ENCODE data around the gene KIF6. TPM values are rescaled to one million over a fixed set of nuclear protein-coding genes. Genes with fewer than 3 reads are reported as not detected.

KIF6 gene, protein sequence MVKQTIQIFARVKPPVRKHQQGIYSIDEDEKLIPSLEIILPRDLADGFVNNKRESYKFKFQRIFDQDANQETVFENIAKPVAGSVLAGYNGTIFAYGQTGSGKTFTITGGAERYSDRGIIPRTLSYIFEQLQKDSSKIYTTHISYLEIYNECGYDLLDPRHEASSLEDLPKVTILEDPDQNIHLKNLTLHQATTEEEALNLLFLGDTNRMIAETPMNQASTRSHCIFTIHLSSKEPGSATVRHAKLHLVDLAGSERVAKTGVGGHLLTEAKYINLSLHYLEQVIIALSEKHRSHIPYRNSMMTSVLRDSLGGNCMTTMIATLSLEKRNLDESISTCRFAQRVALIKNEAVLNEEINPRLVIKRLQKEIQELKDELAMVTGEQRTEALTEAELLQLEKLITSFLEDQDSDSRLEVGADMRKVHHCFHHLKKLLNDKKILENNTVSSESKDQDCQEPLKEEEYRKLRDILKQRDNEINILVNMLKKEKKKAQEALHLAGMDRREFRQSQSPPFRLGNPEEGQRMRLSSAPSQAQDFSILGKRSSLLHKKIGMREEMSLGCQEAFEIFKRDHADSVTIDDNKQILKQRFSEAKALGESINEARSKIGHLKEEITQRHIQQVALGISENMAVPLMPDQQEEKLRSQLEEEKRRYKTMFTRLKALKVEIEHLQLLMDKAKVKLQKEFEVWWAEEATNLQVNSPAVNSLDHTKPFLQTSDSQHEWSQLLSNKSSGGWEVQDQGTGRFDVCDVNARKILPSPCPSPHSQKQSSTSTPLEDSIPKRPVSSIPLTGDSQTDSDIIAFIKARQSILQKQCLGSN
- 1 to 10 TPM in 1 of 4 donors, under 1 TPM in 3; 0.25 to 1.4 (median 0.43) TPM for total RNA-seq
- 0.43 TPM for polyA plus RNA-seq
- long read RNA-seq, donor 1, partial matches to known transcripts: 0 of 3 reads
- long read RNA-seq, donor 1, other reads (novel, unspliced or antisense): 3 of 3 reads
- long read RNA-seq, donor 2: 0 reads
- long read RNA-seq, donor 3: 0 reads
- long read RNA-seq, donor 4: 0 reads

DNA sequence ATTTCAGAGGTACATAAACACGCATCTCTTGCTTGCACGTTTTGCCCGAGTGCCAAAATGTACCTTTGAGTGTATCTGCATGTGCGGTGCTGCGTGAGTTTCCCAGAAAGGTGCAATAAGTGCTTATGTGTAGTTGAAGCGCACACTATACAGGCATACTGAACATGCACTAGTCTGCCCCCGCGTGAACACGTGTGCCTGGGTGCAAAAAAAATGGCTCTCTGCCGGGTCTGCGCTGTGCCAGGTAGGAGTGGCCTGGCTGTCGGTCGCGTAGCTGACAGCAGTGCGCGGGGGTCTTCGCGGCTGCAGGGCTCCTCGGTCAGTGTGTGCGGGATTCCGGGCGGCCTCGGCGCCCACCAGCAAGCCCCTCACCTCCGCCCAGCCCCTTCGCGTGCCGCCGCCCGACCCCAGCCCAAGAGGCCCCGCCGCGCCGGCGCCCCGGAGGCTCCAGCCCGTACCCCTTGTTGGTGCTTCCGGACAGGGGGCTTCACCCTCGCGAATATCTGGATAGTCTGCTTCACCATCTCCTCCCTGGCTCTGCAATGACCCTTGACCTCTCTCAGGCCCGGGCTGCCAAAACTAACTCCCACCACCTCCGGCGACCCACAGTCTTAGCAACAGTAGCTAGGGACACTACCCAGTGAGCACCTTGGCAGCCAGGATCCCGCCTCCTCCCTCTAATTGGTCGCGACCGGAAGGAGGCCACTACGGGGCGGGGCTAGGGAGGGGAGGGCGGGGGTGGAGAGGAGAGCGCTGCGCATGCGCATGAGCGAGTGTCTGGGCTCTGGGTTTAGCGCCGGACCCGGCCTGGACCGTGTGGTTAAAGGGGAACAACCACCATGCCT, at the start of gene KIF6:
Gene KIF6 (minus strand): TSS at position 622 of the 845 bp plus-strand sequence. CDS start 98 bp downstream, at position 524.
- ATAC-seq (peak; percentile 100), DNase-seq (peak; percentile 95 to 97 (median 97))
- Histone ChIP-seq H3K27me3 (ENCODE audit: control insufficient read depth, insufficient read depth) (no peaks in the 10 kb centered on the region), H3K4me3 (ENCODE audit: low read length) (peak within 1 kb of the TSS; percentile 72), H3K27ac (ENCODE audit: low read length) (no peak within 1 kb of the TSS), H3K9me3 (ENCODE audit: control insufficient read depth, low read length) (no peaks in the 10 kb centered on the region), H3K4me1 (ENCODE audit: control insufficient read depth, insufficient read depth, low read length) (no peaks in the 10 kb centered on the region)
- intact Hi-C loops (cut with DNase I): no loop called here
- 5% methylated on average over 58 of the region's 58 CpGs for WGBS

DNA sequence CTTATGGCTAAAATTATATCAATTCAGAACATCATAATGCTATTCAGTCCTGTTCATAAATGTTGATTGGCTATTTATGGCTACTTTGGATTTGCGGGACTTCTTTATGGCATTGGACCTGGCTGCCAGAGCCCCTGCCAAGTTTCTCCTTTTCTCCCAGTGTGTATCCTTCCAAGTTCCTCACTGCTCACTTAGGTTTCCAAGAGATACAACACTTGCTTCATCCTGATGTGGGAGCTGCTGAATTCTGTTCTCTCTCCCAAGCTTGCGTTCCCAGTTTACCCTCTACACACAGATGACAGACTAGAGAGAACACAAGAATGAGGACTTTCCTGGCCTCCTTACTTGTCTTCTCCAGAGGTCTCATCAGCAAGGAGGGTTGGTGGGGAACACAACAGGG, 48.6 kb upstream of the KIF6 start:
- Histone ChIP-seq H3K4me3 (ENCODE audit: low read length) (no peak overlapping the region), H3K4me1 (ENCODE audit: control insufficient read depth, insufficient read depth, low read length) (peaks cover 4% of the 10 kb centered on the region), H3K27ac (ENCODE audit: low read length) (no peak overlapping the region), H3K9me3 (ENCODE audit: control insufficient read depth, low read length) (no peaks in the 10 kb centered on the region), H3K27me3 (ENCODE audit: control insufficient read depth, insufficient read depth) (no peaks in the 10 kb centered on the region)
- DNase-seq (no peak), ATAC-seq (no peak)
- 67% methylated on average over 2 of the region's 2 CpGs for WGBS
- intact Hi-C loops (cut with DNase I): no loop called here

DNA sequence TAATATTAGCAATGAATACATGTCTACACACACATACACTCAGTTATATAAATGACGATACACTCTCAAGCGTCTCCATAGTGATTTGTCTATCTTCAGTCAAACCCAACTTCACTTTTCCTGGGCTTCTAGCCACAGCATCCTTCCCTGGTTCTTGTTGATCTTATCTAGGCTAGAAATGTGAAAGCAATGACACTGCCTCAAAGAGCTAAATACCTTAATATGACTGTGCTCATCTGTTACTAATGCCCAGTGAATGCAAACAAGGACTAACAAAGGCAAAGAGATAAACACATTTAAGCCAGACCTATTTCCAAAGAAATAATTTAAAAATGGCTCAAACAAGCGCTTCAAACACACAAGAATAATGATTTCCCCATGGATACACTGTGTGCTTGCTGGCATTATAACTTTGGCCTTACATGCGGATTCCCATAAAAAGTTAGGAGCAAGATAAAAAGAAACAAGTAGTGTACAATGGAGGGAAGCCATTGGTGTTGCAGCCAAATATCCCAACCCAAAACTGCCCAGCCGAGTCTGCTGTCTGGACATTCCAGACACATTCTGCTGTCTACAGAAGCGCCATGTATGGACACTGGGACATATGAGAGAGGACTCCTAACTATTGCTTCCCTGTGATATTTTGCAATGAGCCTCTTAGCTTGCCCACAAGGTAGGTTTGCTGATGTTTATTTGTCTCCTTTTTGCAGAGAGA, 47.5 kb upstream of the KIF6 start:
- DNase-seq (peak in 1 of 3 donors; percentile 40), ATAC-seq (peak; percentile 26 to 72)
- WGBS: 47% methylated on average over 6 of the region's 6 CpGs
- Histone ChIP-seq H3K9me3 (ENCODE audit: control insufficient read depth, low read length) (no peaks in the 10 kb centered on the region), H3K27ac (ENCODE audit: low read length) (no peak overlapping the region), H3K4me3 (ENCODE audit: low read length) (no peak overlapping the region), H3K27me3 (ENCODE audit: control insufficient read depth, insufficient read depth) (no peaks in the 10 kb centered on the region), H3K4me1 (ENCODE audit: control insufficient read depth, insufficient read depth, low read length) (peaks cover 2% of the 10 kb centered on the region)
- intact Hi-C loops (cut with DNase I): no loop called here

DNA sequence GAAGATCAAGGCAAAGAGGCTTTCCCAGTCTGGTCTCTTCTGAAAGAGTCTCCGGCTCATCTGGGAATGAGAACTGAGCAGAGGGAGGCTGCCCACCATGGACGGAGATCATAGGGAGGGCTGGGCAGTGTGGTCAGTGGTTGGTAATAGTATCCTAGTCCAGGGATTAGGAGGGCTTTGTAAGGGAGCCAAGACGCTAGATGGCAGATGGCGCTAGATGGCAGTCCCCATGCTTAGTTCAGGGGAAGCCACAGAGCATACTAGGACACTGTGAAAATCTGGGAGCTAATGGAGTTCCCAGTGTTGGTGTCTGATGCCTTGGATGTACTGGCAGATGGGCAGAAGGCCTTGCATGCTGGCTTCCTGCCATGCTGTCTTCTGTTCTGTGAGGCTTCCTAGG, 45.2 kb upstream of the KIF6 start:
- WGBS: 82% methylated on average over 4 of the region's 4 CpGs

DNA sequence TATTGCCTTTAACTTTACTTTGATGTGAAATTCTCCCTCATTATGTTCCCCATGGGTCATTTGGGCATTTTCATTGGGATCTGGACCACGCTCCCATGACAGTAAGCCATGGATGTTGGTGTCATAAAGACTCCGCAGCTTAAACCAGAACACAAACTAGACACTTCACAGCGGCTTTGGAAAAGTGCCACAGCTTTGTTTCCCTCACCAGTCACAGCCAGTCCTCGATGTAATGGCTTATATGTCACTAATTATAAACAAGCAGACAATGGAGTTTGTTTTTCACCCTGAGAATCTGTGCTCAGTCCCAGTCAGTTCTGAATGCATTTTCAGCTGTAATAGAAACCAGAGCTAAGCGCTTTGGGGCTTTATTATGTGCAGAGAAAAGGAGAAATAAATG, 43.8 kb upstream of the KIF6 start:
- 86% methylated on average over 5 of the region's 5 CpGs for WGBS
- H3K27me3 ChIP-seq (ENCODE audit: control insufficient read depth, insufficient read depth): no peaks in the 10 kb centered on the region
- H3K4me3 ChIP-seq (ENCODE audit: low read length): no peak overlapping the region
- no peaks in the 10 kb centered on the region for H3K9me3 ChIP-seq (ENCODE audit: control insufficient read depth, low read length)
- no peaks in the 10 kb centered on the region for H3K4me1 ChIP-seq (ENCODE audit: control insufficient read depth, insufficient read depth, low read length)
- no peak for DNase-seq
- intact Hi-C loops (cut with DNase I): no loop called here
- no peak for ATAC-seq
- H3K27ac ChIP-seq (ENCODE audit: low read length): no peak overlapping the region

More for the DNA sequence above, 45.2 kb upstream of the KIF6 start:
- Histone ChIP-seq H3K4me1 (ENCODE audit: control insufficient read depth, insufficient read depth, low read length) (no peaks in the 10 kb centered on the region), H3K27ac (ENCODE audit: low read length) (no peak overlapping the region), H3K4me3 (ENCODE audit: low read length) (no peak overlapping the region), H3K27me3 (ENCODE audit: control insufficient read depth, insufficient read depth) (no peaks in the 10 kb centered on the region), H3K9me3 (ENCODE audit: control insufficient read depth, low read length) (no peaks in the 10 kb centered on the region)
- intact Hi-C loops (cut with DNase I): no loop called here
- DNase-seq (no peak), ATAC-seq (no peak)

DNA sequence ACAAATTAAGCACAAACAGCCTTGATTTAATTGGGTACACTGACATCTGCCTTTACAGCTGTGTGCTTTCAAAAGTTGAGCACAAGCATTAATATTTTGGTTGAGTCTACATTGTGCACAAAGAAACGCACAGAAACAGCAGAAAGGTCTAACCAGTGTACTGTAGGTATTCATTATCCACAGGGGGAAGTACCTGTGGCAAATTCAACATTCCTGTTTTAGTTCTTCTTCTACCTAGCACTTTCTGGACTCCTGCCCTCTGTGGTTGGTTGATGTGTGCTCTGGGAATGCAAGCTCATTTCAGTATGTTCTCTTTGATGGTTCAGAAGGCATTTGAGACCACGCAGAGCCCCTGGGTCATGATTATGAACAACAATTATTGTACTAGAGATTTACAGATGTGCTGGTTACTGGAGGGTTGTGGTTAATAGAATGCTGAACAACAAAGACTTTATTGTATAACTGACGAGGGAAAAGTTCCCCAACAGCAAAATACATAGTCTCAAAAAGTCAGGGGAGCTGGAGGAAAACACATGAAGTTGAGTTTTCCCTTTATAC, 40.4 kb upstream of the KIF6 start:
- DNase-seq (no peak), ATAC-seq (no peak)
- Histone ChIP-seq H3K27me3 (ENCODE audit: control insufficient read depth, insufficient read depth) (no peaks in the 10 kb centered on the region), H3K9me3 (ENCODE audit: control insufficient read depth, low read length) (no peaks in the 10 kb centered on the region), H3K27ac (ENCODE audit: low read length) (no peak overlapping the region), H3K4me1 (ENCODE audit: control insufficient read depth, insufficient read depth, low read length) (no peaks in the 10 kb centered on the region), H3K4me3 (ENCODE audit: low read length) (no peak overlapping the region)
- 74% methylated on average over 3 of the region's 3 CpGs for WGBS
- intact Hi-C loops (cut with DNase I): no loop called here

DNA sequence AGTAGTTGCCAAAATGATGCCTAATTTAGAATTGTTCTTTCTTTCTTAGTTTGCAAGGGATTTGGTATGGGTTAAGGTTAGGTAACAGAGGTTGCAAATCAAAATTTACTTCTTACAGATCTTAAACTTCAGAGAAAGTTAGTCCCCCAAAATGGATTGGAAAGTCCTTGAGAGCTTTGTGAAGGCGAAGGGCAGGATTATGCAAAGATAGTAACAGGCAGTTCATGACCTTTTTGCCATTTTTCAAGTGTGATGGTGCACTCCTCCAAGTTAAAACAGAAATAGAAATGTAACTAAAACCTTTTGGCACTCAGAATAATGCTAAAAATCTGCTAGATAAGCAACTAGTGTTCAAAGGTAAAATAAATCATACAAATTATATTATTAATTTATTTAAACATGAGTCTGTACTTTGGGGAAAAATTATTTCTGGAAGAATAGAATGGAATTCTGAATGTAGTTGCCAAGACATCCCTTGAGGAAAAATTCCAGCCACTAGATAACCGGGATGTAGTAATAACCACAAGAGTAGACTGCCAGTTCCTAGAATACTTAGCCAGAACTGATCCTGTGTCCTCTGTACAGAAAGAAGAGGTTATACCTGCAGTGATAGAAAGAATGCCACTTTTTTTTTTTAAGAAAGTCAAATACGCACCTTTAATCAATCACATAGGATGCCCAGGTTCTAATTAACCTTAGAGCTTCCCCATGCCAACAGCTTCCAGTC, 35.2 kb upstream of the KIF6 start:
- no peak overlapping the region for H3K27ac ChIP-seq (ENCODE audit: low read length)

DNA sequence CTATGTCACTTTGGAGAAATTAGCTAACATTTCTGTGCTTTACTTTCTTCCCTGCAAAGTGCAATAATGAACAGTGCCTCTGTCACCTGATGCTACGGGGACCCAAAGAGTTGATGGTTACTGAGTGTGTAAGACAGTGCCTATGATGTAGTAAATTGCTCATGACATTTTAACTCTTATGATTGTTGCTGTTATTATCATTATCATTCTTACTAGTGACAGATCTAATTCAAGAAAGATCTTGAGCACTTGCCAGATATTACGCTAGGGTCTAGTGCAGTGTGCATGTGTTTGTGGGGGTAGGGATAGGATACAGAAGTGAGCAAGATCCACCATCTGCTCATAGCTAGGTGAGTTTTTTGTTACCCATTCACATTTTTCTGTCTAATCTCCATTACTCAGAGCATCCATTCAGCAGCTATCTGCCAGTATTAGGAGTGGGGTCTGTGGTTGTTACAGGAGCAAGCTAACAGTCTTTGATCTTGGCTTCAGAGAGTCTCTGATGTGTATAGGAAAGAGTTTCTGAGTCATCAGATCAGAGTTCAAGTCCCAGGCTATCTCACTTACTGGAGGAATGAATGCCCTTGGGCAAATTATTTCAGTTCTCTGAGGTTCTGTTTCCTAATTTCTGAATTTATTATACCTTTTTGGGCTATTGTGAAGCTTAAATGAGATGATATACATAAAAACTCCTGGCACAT, 33.8 kb upstream of the KIF6 start:
- no peak for ATAC-seq
- Histone ChIP-seq H3K27me3 (ENCODE audit: control insufficient read depth, insufficient read depth) (no peaks in the 10 kb centered on the region), H3K9me3 (ENCODE audit: control insufficient read depth, low read length) (no peaks in the 10 kb centered on the region), H3K27ac (ENCODE audit: low read length) (no peak overlapping the region), H3K4me3 (ENCODE audit: low read length) (no peak overlapping the region), H3K4me1 (ENCODE audit: control insufficient read depth, insufficient read depth, low read length) (peaks cover 4% of the 10 kb centered on the region)
- no peak for DNase-seq
- intact Hi-C loops (cut with DNase I): no loop called here
- 70% methylated on average over 2 of the region's 2 CpGs for WGBS

More for the DNA sequence above, 35.2 kb upstream of the KIF6 start:
- DNase-seq: no peak
- WGBS: 44% methylated on average over 3 of the region's 3 CpGs
- intact Hi-C loops (cut with DNase I): no loop called here
- peak in 1 of 2 donors; percentile 61 for ATAC-seq
- H3K9me3 ChIP-seq (ENCODE audit: control insufficient read depth, low read length): no peaks in the 10 kb centered on the region
- H3K4me3 ChIP-seq (ENCODE audit: low read length): no peak overlapping the region
- H3K27me3 ChIP-seq (ENCODE audit: control insufficient read depth, insufficient read depth): no peaks in the 10 kb centered on the region
- H3K4me1 ChIP-seq (ENCODE audit: control insufficient read depth, insufficient read depth, low read length): peaks cover 4% of the 10 kb centered on the region

DNA sequence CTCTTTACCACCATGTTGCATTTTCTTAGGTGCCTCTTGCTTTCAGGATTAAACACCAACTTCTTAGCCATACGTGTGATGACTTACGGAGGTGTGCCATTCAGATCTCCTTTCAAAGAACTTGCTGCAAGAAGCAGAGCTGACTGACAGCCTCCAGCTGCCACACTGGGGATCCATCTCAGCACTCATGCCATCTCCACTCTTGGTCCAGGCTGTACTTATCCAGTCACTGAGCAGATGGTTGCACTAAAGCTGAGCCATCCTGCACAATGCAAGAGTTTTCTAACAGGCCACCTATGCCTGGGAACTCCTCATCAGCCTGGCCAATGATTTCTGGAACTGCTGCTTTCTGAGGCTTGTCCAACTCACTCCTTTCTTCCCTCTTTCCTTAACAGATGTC, 31.4 kb upstream of the KIF6 start:
- intact Hi-C loops (cut with DNase I): no loop called here
- DNase-seq: no peak
- no peak for ATAC-seq
- H3K4me1 ChIP-seq (ENCODE audit: control insufficient read depth, insufficient read depth, low read length): peaks cover 8% of the 10 kb centered on the region
- no peaks in the 10 kb centered on the region for H3K9me3 ChIP-seq (ENCODE audit: control insufficient read depth, low read length)
- 92% methylated on average over 2 of the region's 2 CpGs for WGBS
- H3K27me3 ChIP-seq (ENCODE audit: control insufficient read depth, insufficient read depth): no peaks in the 10 kb centered on the region
- no peak overlapping the region for H3K4me3 ChIP-seq (ENCODE audit: low read length)
- H3K27ac ChIP-seq (ENCODE audit: low read length): no peak overlapping the region

All from right cardiac atrium (tissue), 5 donors.